ENCODE results near the gene TBC1D22A.

The TBC1D22A gene

DNA sequence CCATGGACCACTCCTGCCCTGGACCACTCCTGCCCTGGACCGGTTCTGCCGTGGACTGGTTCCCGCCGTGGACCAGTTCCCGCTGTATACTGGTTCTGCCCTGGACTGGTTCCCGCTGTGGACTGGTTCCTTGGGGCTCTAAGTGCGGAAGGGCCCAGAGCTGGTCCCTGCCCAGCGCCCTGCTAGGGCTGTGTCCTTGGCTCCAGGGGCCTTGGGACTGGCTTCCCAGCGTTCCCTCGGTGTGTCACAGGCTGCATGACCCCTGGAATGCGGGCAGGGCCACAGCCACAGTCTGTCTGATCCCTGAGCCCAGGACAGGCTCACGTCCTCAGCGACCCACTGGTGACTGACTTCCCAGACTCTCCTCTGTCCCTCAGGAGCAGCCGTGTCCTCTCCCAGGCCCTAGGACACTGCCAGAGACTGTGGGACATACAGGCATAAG, 412.2 kb downstream of the TBC1D22A start:
- no peak overlapping the region for H3K9ac ChIP-seq (ENCODE audit: low read depth, low read length)
- no peak overlapping the region for H3K4me3 ChIP-seq (ENCODE audit: low read length)
- no peaks in the 10 kb centered on the region for H3K4me1 ChIP-seq (ENCODE audit: control insufficient read depth, insufficient read depth, low read length)
- no peak overlapping the region for H3K4me2 ChIP-seq (ENCODE audit: low read length)
- no peaks in the 10 kb centered on the region for H3K9me3 ChIP-seq (replicated peaks; ENCODE audit: low read length)
- H3K27me3 ChIP-seq (ENCODE audit: control insufficient read depth, insufficient read depth, low read length) = no peaks in the 10 kb centered on the region
- H3K36me3 ChIP-seq (ENCODE audit: insufficient read depth, low read length) = no peaks in the 10 kb centered on the region

DNA sequence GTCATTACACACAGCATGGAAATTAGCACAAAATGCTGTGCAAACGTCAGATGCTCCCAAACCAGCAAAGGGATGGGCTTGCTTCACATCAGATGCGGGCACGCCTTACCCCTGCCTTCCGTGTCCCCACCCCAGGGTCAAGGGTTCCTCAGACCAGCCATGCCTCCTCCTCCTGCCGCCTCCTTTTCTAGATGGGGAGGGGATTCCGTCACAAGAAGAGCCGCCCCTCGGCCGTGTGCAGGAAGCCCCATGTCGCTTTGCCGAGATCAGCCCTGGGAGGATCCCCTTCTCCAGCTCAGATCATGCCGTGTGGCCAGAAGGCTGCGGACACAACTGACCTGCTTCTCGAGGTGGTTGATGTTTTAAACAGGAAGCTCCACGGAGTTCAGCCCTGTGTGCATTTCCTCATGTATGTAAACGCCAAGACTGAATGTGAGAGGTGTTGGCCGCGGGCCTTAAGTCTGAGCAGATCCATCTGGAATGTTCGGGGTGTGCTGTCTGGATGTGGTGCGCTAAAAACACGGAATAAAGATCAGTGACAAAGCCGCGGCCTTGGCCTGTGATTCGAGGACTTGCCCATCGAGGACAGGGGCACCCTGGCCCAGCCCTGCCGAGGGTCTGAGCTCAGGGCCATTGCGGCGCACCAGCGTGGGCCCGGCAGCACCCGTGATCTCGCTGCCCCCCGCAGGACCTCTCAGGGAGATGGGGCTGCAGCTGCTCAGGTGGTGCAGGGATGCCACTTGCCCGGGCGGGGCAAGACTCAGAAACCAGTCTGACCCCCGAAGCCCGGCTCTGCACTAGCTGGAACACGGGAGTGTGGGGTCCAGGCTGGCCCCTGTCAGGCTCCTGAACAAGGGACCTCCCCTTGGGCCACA, 412.9 kb downstream of the TBC1D22A start:
- Histone ChIP-seq H3K4me1 (ENCODE audit: control insufficient read depth, insufficient read depth, low read length) (no peaks in the 10 kb centered on the region), H3K36me3 (ENCODE audit: insufficient read depth, low read length) (no peaks in the 10 kb centered on the region), H3K9me3 (replicated peaks; ENCODE audit: low read length) (no peaks in the 10 kb centered on the region), H3K4me2 (ENCODE audit: low read length) (no peak overlapping the region), H3K9ac (ENCODE audit: low read depth, low read length) (no peak overlapping the region), H3K27me3 (ENCODE audit: control insufficient read depth, insufficient read depth, low read length) (no peaks in the 10 kb centered on the region), H3K4me3 (ENCODE audit: low read length) (no peak overlapping the region)

DNA sequence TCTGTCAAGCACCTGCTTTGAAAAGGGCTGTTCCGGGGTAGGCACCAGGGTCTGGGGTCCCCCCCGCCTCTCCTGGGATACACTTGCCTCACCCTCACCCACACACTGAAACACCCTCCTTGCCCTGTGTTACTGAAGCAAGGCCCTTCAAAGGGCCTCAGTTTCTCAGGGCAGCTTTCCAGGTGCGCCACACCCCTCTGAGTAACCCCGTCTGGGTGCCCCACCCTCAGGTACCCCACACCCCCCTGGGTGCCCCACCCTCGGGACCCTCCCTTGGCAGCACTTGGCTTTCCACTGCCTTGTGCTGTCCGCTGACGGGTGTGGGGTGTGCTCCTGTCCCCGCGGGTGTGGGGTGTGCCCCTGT, 413.6 kb downstream of the TBC1D22A start:
- no peak overlapping the region for H3K4me3 ChIP-seq (ENCODE audit: low read length)
- H3K27me3 ChIP-seq (ENCODE audit: control insufficient read depth, insufficient read depth, low read length) = no peaks in the 10 kb centered on the region
- no peak overlapping the region for H3K9ac ChIP-seq (ENCODE audit: low read depth, low read length)
- no peaks in the 10 kb centered on the region for H3K9me3 ChIP-seq (replicated peaks; ENCODE audit: low read length)
- H3K36me3 ChIP-seq (ENCODE audit: insufficient read depth, low read length) = no peaks in the 10 kb centered on the region
- no peak overlapping the region for H3K4me2 ChIP-seq (ENCODE audit: low read length)
- no peaks in the 10 kb centered on the region for H3K4me1 ChIP-seq (ENCODE audit: control insufficient read depth, insufficient read depth, low read length)

DNA sequence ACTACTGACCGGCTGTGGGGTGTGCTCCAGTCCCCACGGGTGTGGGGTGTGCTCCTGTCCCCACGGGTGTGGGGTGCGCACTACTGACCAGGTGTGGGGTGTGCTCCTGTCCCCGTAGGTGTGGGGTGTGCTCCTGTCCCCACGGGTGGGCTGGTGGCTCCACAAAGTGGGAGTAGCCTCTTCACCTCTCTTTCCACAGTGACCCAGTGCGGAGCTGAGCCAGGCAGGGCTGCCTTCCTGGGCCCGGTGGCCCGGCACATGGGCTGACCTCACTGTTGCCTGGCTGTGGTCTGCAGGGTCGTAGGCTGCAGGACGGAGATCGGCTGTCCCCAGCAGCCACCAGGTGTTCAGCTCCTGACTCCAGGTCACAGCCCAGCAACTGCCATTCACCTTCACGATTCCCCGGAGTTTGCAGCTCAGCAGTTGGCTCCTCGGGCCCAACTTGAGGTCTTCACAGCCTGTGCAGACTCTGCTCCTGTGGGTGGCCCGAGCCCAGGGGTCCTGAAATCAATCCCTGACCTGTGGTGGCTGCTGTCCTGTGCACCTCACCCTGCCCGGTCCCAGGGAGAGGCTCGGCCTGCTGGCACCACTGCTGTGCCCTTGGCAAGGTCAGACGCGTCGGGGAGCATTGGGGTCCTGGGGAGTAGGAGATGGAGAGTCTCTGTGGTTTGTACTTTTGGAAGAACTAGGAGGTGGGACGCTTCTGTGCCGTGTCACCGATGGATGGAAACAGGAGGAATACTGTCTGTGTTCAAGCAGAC, 414.3 kb downstream of the TBC1D22A start:
- no peak overlapping the region for H3K9ac ChIP-seq (ENCODE audit: low read depth, low read length)
- H3K36me3 ChIP-seq (ENCODE audit: insufficient read depth, low read length) = no peaks in the 10 kb centered on the region
- no peak overlapping the region for H3K4me2 ChIP-seq (ENCODE audit: low read length)
- no peaks in the 10 kb centered on the region for H3K4me1 ChIP-seq (ENCODE audit: control insufficient read depth, insufficient read depth, low read length)
- no peak overlapping the region for H3K4me3 ChIP-seq (ENCODE audit: low read length)
- H3K27me3 ChIP-seq (ENCODE audit: control insufficient read depth, insufficient read depth, low read length) = no peaks in the 10 kb centered on the region
- H3K9me3 ChIP-seq (replicated peaks; ENCODE audit: low read length) = no peaks in the 10 kb centered on the region

DNA sequence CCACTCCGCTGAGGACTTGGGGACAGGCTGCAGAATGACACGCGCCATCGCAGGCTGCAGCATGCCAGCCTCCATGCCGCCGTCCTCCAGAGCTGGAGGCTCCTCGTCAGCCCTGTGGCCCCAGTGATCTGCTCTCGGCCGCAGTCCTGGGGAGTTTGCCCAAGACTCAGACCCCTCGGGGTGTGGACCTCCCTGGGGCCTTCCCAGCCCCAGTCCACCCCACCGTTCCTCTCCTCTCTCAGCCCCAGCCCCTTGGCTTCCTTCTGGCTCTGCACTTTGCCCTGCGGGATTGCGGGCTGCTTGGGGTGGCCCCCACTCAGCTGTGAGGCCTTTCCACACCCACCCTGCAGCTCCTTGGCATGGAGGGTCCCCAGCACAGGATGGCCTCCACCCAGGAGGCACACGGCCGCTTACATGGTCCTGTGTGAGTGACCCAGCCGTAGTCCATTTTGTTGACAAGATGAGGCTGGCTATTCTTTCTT, 414.9 kb downstream of the TBC1D22A start:
- Histone ChIP-seq H3K36me3 (ENCODE audit: insufficient read depth, low read length) (no peaks in the 10 kb centered on the region), H3K9ac (ENCODE audit: low read depth, low read length) (no peak overlapping the region), H3K4me1 (ENCODE audit: control insufficient read depth, insufficient read depth, low read length) (no peaks in the 10 kb centered on the region), H3K4me2 (ENCODE audit: low read length) (no peak overlapping the region), H3K9me3 (replicated peaks; ENCODE audit: low read length) (no peaks in the 10 kb centered on the region), H3K27me3 (ENCODE audit: control insufficient read depth, insufficient read depth, low read length) (no peaks in the 10 kb centered on the region), H3K4me3 (ENCODE audit: low read length) (no peak overlapping the region)

DNA sequence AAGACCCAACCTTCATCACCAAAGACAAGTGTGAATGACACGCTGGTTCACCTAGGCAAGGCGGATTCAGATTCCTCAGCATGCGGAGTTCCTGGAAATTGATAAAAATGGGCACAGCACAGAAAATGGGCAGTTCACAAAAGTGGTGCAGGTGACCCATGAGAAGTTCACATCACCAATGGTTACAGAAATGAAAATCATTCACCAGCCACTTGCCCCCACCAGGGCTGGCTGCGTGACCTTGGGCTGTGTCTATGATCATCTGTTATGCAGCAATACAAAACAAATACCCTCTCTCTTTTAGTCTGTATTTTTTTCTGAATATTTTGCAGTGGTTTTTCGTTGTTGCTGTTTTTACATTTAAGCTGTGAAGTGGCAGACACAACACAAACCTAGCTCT, 415.9 kb downstream of the TBC1D22A start:
- H3K9ac ChIP-seq (ENCODE audit: low read depth, low read length) = no peak overlapping the region

DNA sequence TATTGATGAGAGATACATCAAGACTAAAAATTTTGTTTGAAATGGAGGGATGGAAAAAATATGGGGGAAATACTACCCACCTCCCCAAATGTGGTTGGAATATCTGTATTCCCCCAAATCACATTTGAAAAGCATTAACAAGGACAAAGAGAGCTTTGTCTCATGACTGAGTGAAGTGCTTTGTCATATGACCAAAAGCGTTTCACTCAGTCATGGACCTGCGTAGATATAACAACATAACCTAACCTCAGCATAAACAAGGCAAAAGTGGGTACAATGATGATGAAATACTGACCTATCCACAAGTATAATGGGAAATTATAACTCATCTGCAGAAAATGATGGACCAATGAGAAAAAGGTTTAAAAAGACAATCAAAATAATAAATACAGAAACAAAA, 418.3 kb downstream of the TBC1D22A start:
- Histone ChIP-seq H3K4me2 (ENCODE audit: low read length) (no peak overlapping the region), H3K36me3 (ENCODE audit: insufficient read depth, low read length) (no peaks in the 10 kb centered on the region), H3K9me3 (replicated peaks; ENCODE audit: low read length) (no peaks in the 10 kb centered on the region), H3K9ac (ENCODE audit: low read depth, low read length) (no peak overlapping the region), H3K27me3 (ENCODE audit: control insufficient read depth, insufficient read depth, low read length) (no peaks in the 10 kb centered on the region), H3K4me3 (ENCODE audit: low read length) (no peak overlapping the region), H3K4me1 (ENCODE audit: control insufficient read depth, insufficient read depth, low read length) (no peaks in the 10 kb centered on the region)

More for the DNA sequence above, 415.9 kb downstream of the TBC1D22A start:
- Histone ChIP-seq H3K4me3 (ENCODE audit: low read length) (no peak overlapping the region), H3K9me3 (replicated peaks; ENCODE audit: low read length) (no peaks in the 10 kb centered on the region), H3K4me1 (ENCODE audit: control insufficient read depth, insufficient read depth, low read length) (no peaks in the 10 kb centered on the region), H3K4me2 (ENCODE audit: low read length) (no peak overlapping the region), H3K27me3 (ENCODE audit: control insufficient read depth, insufficient read depth, low read length) (no peaks in the 10 kb centered on the region), H3K36me3 (ENCODE audit: insufficient read depth, low read length) (no peaks in the 10 kb centered on the region)

DNA sequence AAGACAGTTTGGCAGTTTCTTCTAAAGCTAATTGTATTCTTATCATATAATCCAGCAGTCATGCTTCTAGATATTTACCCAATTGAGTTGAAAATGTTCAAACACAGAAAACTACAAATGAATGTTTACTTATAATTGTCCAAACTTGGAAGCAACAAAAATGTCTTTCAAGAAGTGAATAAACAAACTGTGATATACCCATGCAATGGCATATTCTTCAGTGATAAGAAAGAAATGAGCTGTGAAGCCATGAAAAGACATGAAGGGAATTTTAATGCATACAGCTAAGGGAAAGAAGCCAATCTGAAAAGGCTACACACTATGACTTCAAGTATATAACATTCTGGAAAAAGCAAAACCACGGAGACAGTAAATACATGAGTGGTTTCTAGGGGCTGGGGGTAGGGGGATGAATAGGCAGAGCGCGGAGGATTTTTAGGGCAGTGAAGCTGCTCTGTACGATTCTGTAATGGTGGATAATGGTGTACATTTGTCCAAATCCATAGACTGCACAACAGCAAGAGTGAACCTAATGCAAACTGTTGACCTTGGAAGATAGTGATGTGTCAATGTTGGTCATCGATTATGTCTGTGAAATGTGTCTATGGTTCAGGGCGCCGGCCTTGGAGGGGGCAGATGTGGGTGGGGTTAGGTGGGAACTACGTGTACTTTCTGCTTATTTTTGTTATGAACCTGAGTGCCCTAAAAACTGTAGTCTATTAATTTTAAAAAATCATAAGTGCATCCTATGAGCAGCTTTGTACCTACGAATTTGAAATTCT, 424.9 kb downstream of the TBC1D22A start:
- Histone ChIP-seq H3K9me3 (replicated peaks; ENCODE audit: low read length) (no peaks in the 10 kb centered on the region), H3K4me3 (ENCODE audit: low read length) (no peak overlapping the region), H3K9ac (ENCODE audit: low read depth, low read length) (no peak overlapping the region), H3K27me3 (ENCODE audit: control insufficient read depth, insufficient read depth, low read length) (peaks cover 15% of the 10 kb centered on the region), H3K36me3 (ENCODE audit: insufficient read depth, low read length) (no peaks in the 10 kb centered on the region), H3K4me2 (ENCODE audit: low read length) (no peak overlapping the region), H3K4me1 (ENCODE audit: control insufficient read depth, insufficient read depth, low read length) (no peaks in the 10 kb centered on the region)

DNA sequence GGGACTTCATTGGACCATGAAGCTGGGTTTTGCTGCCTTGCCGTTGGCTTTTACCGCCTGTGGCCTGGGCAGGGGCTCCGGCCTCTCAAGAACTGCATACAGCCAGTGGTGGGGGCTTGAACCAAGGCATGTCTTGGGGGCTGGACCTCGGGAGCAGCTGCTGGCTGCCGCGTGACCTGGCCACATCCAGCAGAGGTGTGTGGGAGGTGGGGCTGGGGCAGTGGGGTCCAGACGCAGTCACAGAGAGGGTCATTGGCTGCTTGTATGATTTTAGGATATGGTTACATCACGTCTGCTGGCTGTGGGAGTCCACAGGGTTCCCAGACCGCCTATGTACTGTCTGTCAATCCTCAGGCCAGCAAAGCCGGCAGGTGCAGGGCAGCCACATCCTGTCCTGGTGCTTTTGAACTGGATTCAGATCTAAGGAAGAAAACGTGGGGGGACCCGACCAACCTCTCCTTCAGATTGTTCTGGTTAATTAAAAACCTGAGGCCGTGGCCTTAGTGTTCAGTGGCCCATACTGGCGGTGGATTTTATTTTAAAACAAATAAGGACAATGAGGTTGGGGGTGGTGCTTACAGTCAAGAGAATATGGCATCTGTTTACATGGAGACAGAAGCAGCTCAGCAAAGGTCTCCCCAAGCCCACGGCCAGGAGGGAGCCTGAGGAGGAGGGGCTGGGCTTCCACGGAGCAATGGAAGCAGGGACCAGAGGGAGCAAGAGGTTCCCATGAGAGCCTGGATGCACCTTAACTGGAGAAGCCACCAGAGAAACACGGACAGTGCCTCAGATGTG, 426.0 kb downstream of the TBC1D22A start:
- Histone ChIP-seq H3K27me3 (ENCODE audit: control insufficient read depth, insufficient read depth, low read length) (peaks cover 15% of the 10 kb centered on the region), H3K4me2 (ENCODE audit: low read length) (no peak overlapping the region), H3K9ac (ENCODE audit: low read depth, low read length) (no peak overlapping the region), H3K9me3 (replicated peaks; ENCODE audit: low read length) (no peaks in the 10 kb centered on the region), H3K4me1 (ENCODE audit: control insufficient read depth, insufficient read depth, low read length) (no peaks in the 10 kb centered on the region), H3K4me3 (ENCODE audit: low read length) (no peak overlapping the region), H3K36me3 (ENCODE audit: insufficient read depth, low read length) (no peaks in the 10 kb centered on the region)

DNA sequence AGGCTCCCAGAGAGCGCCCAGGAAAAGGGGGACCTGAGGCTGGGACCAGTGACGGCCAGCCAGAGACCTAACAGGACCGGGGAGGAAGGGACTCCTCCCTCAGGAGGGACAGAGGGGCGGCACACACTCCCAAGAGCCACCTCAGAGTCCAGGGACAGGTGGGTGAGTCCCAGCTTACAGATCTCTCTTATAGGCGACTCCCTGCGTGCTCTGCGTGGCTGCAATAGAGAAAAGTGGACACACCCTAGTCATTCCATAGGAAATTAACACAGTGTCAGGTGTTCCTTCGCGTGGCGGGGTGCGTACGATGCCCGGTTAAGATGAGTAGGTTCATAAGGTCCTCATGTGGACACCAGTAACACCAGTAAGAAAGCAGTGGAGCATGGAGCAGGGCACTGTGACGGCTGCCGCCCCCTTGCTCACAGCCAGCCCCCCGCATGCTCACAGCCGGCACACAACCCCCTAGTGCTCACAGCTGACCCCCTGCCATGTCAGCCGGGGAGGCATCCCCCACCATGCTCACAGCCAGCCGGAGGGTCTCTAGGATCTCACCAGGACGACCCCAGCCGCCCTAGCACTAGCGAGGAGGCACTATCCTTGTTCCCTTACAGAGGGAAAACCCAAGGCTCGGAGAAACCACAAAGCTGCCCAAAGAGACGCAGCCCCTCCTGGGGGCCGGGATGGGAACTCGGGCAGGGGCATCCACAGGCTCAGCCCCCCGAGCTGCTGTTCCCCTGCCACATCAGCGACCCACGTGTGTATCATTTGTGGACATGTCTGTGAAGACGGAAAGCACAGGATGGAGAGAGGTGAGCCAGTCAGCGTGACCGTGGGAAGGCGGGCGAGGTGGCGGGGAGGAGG, 426.8 kb downstream of the TBC1D22A start:
- Histone ChIP-seq H3K9me3 (replicated peaks; ENCODE audit: low read length) (no peaks in the 10 kb centered on the region), H3K4me3 (ENCODE audit: low read length) (no peak overlapping the region), H3K9ac (ENCODE audit: low read depth, low read length) (no peak overlapping the region), H3K36me3 (ENCODE audit: insufficient read depth, low read length) (no peaks in the 10 kb centered on the region), H3K4me2 (ENCODE audit: low read length) (no peak overlapping the region), H3K27me3 (ENCODE audit: control insufficient read depth, insufficient read depth, low read length) (peaks cover 15% of the 10 kb centered on the region), H3K4me1 (ENCODE audit: control insufficient read depth, insufficient read depth, low read length) (no peaks in the 10 kb centered on the region)
